Activated T-cell treated with anti-CD3 and anti-CD28 coated beads for 48 hours (primary cell): ENCODE results near the gene HOXA1.

Experiments
- DNase-seq: peaks from one replicate; pipeline ENCODE4 v3.0.0-alpha.2; 2020; ENCODE audit warnings: low read depth

Gene HOXA1

GRCh38 chr7:27105301-27106031 is 9.7 kb upstream of the HOXA1 start:
- no peak for DNase-seq

GRCh38 chr7:27104341-27105058 is 8.7 kb upstream of the HOXA1 start:
- DNase-seq: no peak

- DNase-seq: no peak
These were observed 7.9 kb upstream of the HOXA1 start for GRCh38 chr7:27103489-27104226.

DNA sequence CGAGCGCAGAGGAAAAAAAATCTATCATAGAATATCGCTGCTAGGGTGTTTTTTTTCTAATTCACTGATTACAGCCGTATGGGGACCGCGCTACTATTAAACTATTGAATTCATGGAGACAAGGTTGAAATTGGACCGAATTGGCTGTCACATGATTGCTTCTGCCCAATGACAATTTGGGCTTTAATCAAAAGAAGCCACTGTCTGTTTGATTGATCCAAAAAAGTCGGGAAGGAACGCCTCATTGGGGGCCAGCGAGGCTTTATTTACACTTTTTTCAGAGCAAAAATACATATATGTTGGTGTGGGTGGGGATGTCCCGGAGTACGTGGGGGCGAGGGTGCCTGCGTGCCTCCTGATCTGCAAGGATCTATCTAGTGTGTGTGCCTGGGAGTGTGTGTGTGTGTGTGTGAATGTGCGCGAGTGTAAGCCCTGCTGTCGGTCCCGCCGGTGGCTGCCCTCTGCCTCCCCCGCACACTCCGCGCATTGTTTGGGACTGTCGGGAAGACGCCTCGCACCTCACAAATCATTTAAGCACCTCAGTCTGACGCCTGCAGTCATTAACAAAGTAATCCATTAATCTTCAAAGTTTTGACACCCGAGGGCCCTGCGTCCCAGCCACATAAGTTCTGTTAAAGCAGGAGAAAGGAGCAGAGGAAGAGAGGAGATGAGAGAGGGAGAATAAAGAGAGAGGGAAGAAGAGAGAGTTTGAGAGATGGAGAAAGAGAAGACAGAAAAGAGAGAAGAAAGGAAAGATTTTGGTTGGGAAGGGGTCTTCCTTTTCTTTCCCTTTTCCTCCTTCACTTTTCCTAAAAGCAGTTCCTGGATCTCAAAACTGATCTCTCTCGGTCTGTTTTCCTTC is 7.0 kb upstream of the HOXA1 start, which contains the start of gene HOXA2:
HOXA2 (minus strand) TSS at position 103 of the 862 bp plus-strand sequence. CDS start 183 bp downstream, outside the sequence.
- no peak for DNase-seq

DNA sequence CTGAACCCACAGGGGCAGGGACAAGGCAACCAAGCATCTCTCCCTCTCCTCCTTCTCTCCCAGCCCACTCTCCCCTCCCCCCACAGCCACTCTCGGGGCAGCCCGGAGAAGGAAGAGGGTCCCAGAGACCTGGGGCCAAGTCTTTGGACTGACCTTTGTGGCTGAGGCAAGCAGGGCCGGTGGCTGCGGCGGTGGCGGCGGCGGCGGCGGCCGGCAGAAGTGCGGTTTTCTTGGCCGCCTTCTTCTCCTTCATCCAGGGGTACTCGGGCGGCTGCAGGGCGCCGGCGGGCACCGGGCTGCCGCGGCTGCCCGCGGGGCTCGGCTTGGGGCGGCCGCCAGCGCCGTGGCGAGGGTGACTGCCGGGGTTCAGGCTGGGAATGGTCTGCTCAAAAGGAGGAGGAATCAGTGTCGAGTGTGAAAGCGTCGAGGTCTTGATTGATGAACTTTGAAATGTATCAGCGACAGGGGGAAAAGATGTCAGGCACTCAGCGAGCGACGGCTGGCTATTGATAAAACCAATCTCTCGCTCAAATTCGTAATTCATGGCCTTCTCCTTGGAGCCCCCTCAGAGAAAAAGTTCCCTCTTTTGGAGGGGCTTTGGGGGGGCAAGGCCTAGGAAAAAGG is 6.3 kb upstream of the HOXA1 start:
- no peak for DNase-seq

GRCh38 chr7:27101171-27101956 is 5.6 kb upstream of the HOXA1 start:
- DNase-seq: no peak

DNA sequence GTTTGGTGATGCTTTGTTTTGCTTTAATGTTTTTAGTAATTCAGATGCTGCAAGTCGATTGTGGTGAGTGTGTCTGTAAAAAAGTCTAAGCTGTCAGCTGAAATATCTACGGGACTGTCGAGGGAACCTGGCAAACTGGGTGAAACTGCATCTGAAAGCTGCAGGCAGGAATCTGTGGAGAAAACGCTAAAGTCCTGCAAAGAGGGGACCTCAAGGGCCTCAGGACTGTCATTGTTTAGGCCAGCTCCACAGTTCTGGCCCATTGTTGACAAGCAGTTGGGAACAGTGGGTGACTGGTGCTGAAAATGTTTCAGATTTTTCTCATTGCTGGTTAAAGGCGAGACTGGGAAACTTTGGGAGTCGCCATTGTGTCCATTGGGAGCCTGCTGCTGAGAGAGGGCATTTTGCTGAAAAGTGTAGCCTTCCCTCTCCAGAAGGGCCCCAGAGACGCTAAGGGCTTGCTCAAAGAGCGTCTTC is 4.9 kb upstream of the HOXA1 start:
- DNase-seq: no peak

GRCh38 chr7:27099453-27100370 is 3.9 kb upstream of the HOXA1 start:
- no peak for DNase-seq

DNA sequence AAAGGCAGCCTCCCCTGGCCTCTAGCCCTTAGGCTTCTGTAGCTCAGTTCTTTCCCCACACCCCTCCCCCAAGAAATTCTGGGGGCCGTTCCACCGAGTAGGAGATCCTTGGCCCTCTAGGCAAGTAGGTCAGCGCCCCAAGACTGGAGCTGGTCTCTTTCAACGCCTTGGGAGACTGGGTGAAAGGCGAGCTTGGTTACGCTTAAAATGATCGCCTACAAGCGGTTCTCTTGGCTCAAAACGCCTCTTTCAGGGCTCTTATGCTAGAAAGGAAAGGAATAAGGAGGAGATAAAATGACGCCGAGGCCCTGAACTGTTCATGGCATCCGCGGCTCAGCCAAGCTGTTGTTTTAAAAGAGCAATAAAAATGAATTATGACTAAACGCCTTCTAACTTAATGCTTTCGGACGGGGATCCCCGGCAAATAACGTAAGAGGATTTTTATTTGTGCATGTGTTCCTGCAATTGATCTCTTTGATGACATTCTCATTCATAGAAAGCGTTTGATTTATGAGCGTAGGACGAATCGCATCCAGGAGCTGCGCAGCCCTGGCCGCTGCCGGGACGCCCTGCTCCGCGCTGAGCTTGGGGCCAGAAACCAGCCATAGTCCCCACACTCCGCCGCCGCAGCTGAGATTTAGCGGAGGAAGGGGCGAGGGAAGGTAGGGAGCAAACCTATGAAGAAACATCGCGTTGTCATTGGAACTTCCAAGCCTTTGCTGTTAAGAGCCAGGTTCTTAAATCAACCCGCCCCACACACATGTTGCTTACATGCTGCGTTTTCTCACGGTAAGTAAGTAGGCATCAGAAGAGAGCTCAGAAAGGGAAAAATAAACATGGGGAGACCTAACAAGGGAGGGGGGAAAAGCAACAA is 3.0 kb upstream of the HOXA1 start:
- no peak for DNase-seq

GRCh38 chr7:27097686-27098577 is 2.1 kb upstream of the HOXA1 start:
- no peak for DNase-seq

GRCh38 chr7:27096768-27097514 is 1.1 kb upstream of the HOXA1 start:
- no peak for DNase-seq

DNA sequence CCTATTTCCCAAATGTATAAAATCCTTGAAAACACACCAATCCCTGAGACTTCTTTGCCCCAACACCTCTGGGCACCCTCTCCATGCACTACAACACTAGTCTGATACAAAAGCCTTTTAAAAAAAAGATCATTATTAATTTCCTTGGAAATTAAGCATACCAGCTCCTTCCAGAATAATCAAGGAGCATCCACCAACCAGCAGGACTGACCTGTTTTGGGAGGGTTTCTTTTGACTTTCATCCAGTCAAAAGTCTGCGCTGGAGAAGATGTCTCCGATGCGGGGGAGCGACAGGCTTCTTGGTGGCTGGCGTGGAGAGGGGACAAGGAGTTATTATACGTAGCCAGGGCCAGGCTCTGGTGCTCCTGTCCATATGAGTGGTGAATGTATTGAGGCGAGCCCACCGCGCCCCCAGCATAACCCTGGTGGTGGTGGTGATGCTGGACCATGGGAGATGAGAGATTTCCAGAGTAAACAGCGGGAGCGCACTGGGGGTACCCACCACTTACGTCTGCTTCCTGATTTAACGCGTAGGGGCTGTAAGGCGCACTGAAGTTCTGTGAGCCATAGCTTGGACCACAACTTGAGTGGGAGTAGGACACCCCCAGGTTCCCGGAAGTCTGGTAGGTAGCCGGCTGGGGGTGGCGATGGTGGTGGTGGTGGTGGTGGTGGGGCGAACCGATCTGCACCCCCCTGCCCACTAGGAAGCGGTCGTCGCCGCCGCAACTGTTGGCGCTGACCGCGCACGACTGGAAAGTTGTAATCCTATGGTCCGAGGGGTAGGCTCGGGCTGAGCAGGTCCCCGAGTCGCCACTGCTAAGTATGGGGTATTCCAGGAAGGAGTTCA is 527 bp downstream of the HOXA1 start:
- DNase-seq: no peak

DNA sequence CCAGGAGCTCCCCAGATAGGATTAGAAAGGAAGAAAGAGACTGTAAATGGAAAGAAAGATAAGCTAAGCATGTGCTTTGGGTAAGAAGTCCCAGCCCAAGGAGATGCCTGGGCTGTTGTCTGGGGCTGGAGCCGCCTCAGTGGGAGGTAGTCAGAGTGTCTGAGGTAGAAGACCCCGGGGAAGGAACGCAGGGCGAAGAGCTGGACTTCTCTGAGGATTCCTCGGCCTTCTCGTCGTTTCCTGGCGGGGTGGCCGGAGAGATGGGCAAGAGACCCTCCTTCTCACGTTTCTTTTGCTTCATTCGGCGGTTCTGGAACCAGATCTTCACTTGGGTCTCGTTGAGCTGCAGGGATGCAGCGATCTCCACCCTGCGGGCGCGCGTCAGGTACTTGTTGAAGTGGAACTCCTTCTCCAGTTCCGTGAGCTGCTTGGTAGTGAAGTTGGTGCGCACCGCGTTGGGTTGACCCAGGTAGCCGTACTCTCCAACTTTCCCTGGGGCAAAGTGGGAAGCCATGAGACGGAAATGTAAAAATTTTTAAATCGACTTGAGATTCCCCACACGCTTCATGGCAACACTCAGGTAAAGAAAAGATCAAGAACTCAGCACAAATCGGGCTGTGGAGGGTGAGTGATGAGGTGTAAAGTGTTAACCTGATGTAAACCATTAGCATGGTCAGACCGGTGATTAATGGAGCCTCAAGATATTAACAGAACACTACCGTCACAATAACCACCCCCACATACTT is 1.3 kb downstream of the HOXA1 start:
- DNase-seq: no peak

- DNase-seq: no peak
These were observed 2.5 kb downstream of the HOXA1 start for GRCh38 chr7:27093184-27093895.
